Neural crest cell (in vitro differentiated cells): ENCODE data around the gene PDCD6IP. TPM values are rescaled to one million over a fixed set of nuclear protein-coding genes. Genes with fewer than 3 reads are reported as not detected.
"Not testable (repeated sequence)": the region's sequence is repeated elsewhere in the genome, so short reads cannot be mapped to it uniquely, and the experiment has no call there.

Experiments
- DNase-seq: peaks from one replicate; pipeline ENCODE4 v3.0.0; 2021; ENCODE audit warnings: low read depth, mixed read lengths, low spot score
- H3K27ac Mint-ChIP-seq: one replicate; pipeline ENCODE4 v1.8.0; 2021; ENCODE audit warnings: mild to moderate bottlenecking, mixed read lengths; ENCODE audit not compliant: unreplicated experiment
- H3K27me3 Mint-ChIP-seq: 2 replicates; pipeline ENCODE4 v1.8.0; 2021; ENCODE audit warnings: low read depth, mild to moderate bottlenecking, mixed read lengths
- H3K36me3 Mint-ChIP-seq: 2 replicates; pipeline ENCODE4 v1.8.0; 2021; ENCODE audit warnings: low read depth, mild to moderate bottlenecking, mixed read lengths
- H3K4me1 Mint-ChIP-seq: 2 replicates; pipeline ENCODE4 v1.8.0; 2021; ENCODE audit warnings: mixed read lengths
- H3K4me3 Mint-ChIP-seq: one replicate; pipeline ENCODE4 v1.8.0; 2021; ENCODE audit warnings: mild to moderate bottlenecking, mixed read lengths
- H3K9me3 Mint-ChIP-seq: 2 replicates; pipeline ENCODE4 v1.8.0; 2021; ENCODE audit warnings: mixed read lengths
- total RNA-seq: library from RNA; stranded (reverse); gene quantifications from 2 replicates; pipeline ENCODE4 v1.2.1, GENCODE V29; 2021
- TF ChIP-seq, protein P1 (sequence below): fragments of 200-600 bp; sonication (generic); conservative IDR thresholded peaks from 2 replicates; pipeline ENCODE4 v1.5.0; 2021; ENCODE audit warnings: antibody characterized with exemption, mild to moderate bottlenecking

The PDCD6IP gene
- total RNA-seq, 1 donor from 2014 or later, result 150 TPM

DNA sequence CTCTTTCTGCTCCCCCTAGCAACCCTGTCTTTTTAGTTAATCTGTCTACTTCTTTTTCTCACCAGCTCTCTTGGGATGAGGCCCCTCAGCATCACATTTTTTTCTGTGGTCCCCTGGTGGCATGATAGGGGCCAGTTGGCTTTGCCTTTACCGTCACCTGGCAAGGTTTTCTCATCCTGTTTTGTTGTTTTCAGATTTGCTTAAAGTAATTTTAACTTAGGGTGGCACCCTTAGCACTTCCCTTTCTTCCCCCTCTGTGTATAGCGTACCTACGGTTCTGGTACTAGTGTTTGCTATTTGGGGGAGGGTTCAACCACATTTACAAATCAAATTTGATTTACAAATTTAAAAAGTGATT lies 35.6 kb downstream of the PDCD6IP start:
- Mint-ChIP-seq H3K4me3 (no peak overlapping the region), H3K27ac (no peak overlapping the region), H3K36me3 (peaks cover 10% of the 10 kb centered on the region), H3K9me3 (no peaks in the 10 kb centered on the region), H3K27me3 (no peaks in the 10 kb centered on the region), H3K4me1 (peaks cover 5% of the 10 kb centered on the region)
- no peak for DNase-seq
- TF ChIP-seq, protein P1, sequence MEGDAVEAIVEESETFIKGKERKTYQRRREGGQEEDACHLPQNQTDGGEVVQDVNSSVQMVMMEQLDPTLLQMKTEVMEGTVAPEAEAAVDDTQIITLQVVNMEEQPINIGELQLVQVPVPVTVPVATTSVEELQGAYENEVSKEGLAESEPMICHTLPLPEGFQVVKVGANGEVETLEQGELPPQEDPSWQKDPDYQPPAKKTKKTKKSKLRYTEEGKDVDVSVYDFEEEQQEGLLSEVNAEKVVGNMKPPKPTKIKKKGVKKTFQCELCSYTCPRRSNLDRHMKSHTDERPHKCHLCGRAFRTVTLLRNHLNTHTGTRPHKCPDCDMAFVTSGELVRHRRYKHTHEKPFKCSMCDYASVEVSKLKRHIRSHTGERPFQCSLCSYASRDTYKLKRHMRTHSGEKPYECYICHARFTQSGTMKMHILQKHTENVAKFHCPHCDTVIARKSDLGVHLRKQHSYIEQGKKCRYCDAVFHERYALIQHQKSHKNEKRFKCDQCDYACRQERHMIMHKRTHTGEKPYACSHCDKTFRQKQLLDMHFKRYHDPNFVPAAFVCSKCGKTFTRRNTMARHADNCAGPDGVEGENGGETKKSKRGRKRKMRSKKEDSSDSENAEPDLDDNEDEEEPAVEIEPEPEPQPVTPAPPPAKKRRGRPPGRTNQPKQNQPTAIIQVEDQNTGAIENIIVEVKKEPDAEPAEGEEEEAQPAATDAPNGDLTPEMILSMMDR, result no peak

DNA sequence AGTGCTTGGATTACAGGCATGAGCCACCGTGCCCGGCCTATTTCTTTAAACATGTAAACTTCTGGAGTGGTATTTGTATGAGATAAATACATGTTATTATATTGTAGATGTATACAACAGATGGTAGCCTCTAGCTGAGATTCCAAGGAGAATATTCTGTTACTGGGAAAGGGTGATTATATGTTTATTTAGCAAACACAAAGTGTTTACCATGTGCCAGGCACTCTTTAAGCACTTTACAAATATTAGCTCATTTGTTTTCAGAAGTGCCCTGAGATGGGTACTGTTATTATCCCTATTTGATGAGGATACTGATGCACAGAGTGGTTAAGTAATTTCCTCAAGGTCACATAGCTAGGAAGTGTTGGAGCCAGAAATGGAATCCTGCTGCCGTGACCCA lies 38.8 kb downstream of the PDCD6IP start:
- not testable (repeated sequence) for H3K9me3 Mint-ChIP-seq, H3K36me3 Mint-ChIP-seq, H3K27ac Mint-ChIP-seq, DNase-seq, H3K4me3 Mint-ChIP-seq, H3K4me1 Mint-ChIP-seq, H3K27me3 Mint-ChIP-seq

DNA sequence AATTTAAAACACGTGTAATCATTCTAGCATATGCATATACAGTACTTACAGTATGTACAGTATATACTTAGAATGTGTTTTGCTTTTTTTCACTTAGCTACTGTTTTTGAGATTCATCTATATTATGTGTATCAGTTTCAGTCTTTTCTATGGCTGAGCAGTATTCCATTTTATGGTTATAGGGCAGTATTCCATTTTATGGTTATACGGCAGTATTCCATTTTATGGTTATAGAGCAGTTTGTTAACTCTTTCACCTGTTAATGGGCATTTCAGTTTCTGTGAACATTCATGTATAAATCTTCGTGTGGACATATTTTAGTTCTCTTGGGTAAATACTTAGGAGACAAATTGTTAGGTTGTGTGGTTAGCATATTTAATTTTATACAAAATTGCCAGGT lies 40.9 kb downstream of the PDCD6IP start:
- Mint-ChIP-seq H3K4me3 (no peak overlapping the region), H3K27me3 (no peaks in the 10 kb centered on the region), H3K27ac (no peak overlapping the region), H3K36me3 (peaks cover 6% of the 10 kb centered on the region), H3K4me1 (no peaks in the 10 kb centered on the region), H3K9me3 (no peaks in the 10 kb centered on the region)
- DNase-seq, result no peak
- TF ChIP-seq, protein P1, result no peak

DNA sequence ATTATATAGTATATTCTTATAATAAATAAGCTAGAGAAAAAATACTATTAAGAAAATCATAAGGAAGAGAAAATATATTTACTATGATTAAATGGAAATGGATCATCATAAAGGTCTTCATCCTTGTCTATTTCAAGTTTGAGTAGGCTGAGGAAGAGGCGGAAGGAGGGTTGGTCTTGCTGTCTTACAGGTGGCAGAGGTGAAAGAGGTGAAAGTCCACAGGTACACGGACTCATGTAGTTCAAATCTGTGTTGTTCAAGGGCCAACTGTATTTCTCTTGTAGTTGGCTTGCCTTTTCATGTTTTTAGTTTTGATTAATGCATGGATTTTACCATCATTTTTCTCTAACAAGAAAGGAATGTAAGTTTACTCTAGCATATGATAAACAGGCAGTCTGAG lies 41.7 kb downstream of the PDCD6IP start:
- TF ChIP-seq, protein P1, result no peak
- Mint-ChIP-seq H3K36me3 (peaks cover 6% of the 10 kb centered on the region), H3K4me3 (no peak overlapping the region), H3K27ac (no peak overlapping the region), H3K27me3 (no peaks in the 10 kb centered on the region), H3K4me1 (no peaks in the 10 kb centered on the region), H3K9me3 (no peaks in the 10 kb centered on the region)
- no peak for DNase-seq

DNA sequence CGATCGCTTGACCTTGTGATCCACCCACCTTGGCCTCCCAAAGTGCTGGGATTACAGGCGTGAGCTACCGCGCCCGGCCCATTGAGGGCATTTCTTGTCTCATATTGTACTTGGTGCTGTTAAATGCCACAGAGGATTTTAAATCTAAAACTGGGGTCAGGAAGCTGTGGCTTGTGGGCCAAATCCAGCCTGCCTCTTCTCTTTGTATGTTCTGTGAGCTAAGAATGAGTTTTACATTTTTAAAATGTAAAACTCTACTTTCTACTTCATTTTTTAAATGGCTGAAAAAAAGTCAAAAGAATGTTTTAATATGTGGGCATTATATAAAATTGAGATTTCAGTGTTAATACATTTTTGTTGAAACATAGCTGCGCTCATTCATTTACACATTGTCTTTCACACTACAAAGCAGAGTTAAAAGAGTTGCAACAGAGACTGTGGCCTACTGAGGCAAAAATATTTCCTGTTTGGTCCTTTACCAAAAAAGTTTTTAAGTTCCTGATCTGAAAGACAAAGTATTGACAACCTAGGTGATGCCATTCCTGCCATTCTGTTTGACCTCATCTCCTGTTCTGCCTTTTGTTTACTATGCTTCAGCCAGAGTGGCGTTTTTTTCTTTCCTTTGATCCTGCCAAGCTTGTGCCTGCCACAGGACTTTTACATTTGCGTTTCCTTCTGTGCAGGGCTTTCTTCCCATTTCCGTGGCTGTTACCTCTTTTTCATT lies 50.4 kb downstream of the PDCD6IP start:
- H3K27me3 Mint-ChIP-seq, result no peaks in the 10 kb centered on the region
- H3K27ac Mint-ChIP-seq, result no peak overlapping the region
- H3K9me3 Mint-ChIP-seq, result no peaks in the 10 kb centered on the region
- peaks cover 9% of the 10 kb centered on the region for H3K4me1 Mint-ChIP-seq
- TF ChIP-seq, protein P1, result no peak
- H3K36me3 Mint-ChIP-seq, result peaks cover 4% of the 10 kb centered on the region
- H3K4me3 Mint-ChIP-seq, result no peak overlapping the region
- no peak for DNase-seq

DNA sequence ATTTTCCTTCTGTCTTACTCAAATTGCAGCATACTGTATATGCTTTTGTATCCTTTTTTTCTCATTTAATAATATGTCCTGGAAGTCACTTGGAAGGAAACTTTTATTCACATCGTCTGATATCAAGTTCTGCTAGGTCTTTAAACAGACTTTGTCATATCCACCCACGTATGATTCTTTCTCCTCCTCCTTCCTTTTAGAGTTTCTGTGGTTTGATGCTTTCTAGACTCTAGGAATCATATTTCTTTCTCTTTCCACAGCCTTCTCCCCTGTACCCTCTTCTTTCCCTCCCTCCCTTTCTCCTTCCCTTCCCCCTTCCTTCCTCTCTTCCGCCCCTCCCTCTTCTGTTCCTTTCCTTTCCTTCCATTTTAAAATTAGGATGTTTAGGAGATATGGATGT lies 52.2 kb downstream of the PDCD6IP start:
- H3K27me3 Mint-ChIP-seq, H3K4me3 Mint-ChIP-seq, H3K4me1 Mint-ChIP-seq, H3K9me3 Mint-ChIP-seq, H3K27ac Mint-ChIP-seq, DNase-seq: not testable (repeated sequence)
- H3K36me3 Mint-ChIP-seq, result peaks cover 17% of the 10 kb centered on the region

DNA sequence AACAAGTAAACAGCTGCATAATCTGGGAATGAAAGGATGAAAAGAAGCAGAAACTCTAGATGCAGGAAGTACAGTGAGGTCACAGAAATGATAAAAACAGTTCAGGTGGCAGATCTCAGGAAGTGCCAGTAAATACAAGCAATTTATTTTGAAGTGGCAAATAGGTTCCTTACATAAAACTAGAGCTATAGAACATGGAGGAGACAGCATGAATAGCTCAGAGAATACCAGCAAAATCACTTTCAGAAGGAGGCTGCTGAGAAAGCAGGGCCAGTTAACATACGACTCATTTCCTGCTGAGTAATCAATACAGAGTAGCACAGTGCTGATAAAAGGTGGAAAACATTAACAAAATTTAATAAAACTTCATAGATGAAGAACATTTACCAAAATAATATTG lies 57.0 kb downstream of the PDCD6IP start:
- not testable (repeated sequence) for H3K27ac Mint-ChIP-seq, H3K4me1 Mint-ChIP-seq, H3K4me3 Mint-ChIP-seq, H3K27me3 Mint-ChIP-seq, DNase-seq, H3K9me3 Mint-ChIP-seq
- H3K36me3 Mint-ChIP-seq, result peaks cover 25% of the 10 kb centered on the region
